Measurements from ENCODE around the gene VWA5B1.

- TF ChIP-seq POLR2A (IDR thresholded peaks at IDR 0.05; ENCODE audit: low read length): no peak
- no peak for TF ChIP-seq GATA1 (IDR thresholded peaks at IDR 0.05; ENCODE audit: low read depth, low read length)
These were observed 990 bp downstream of the VWA5B1 start for GRCh38 chr1:20291645-20292084.
